Bronchial epithelial cell (primary cell): ENCODE results near the gene SEMA7A. TPM values are rescaled to one million over a fixed set of nuclear protein-coding genes. Genes with fewer than 3 reads are reported as not detected.
A peak's percentile ranks its signal among the peaks of the same experiment; 100 is the strongest.
"Not testable (repeated sequence)": the region's sequence is repeated elsewhere in the genome, so short reads cannot be mapped to it uniquely, and the experiment has no call there.

Source experiments
- DNase-seq: peaks from one replicate; pipeline ENCODE4 v3.0.0-alpha.2; 2010; ENCODE audit warnings: low read depth
- FAIRE-seq: peaks from 2 replicates; lab custom pipeline; 2011; peaks lifted over from hg19 to GRCh38; lab: Jason Lieb, UNC
- H3K27me3 ChIP-seq: 2 replicates; pipeline ENCODE4 v1.5.1; 2011; ENCODE audit warnings: low read length; ENCODE audit not compliant: control insufficient read depth, insufficient read depth
- H3K36me3 ChIP-seq: 2 replicates; pipeline ENCODE4 v1.5.1; 2011; ENCODE audit warnings: low read length; ENCODE audit not compliant: control insufficient read depth, insufficient read depth
- H3K4me3 ChIP-seq: 2 replicates; pipeline ENCODE4 v1.5.1; 2011; ENCODE audit warnings: mild to moderate bottlenecking, low read depth, low read length, control low read depth
- total RNA-seq: library from RNA; depleted of rRNA; stranded (reverse); fragments of >200 nt; gene quantifications from 2 replicates; pipeline ENCODE4 v1.2.1, GENCODE V29; 2014
- TF ChIP-seq, protein P1 (sequence below): IDR thresholded peaks from 2 replicates; pipeline ENCODE4 v1.5.1; 2011; ENCODE audit warnings: mild to moderate bottlenecking, moderate library complexity, low read length, control low read depth, inconsistent platforms; ENCODE audit not compliant: insufficient read depth, severe bottlenecking

Gene SEMA7A, protein sequence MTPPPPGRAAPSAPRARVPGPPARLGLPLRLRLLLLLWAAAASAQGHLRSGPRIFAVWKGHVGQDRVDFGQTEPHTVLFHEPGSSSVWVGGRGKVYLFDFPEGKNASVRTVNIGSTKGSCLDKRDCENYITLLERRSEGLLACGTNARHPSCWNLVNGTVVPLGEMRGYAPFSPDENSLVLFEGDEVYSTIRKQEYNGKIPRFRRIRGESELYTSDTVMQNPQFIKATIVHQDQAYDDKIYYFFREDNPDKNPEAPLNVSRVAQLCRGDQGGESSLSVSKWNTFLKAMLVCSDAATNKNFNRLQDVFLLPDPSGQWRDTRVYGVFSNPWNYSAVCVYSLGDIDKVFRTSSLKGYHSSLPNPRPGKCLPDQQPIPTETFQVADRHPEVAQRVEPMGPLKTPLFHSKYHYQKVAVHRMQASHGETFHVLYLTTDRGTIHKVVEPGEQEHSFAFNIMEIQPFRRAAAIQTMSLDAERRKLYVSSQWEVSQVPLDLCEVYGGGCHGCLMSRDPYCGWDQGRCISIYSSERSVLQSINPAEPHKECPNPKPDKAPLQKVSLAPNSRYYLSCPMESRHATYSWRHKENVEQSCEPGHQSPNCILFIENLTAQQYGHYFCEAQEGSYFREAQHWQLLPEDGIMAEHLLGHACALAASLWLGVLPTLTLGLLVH
- 4.0 and 5.3 TPM in 2 replicates for total RNA-seq

DNA sequence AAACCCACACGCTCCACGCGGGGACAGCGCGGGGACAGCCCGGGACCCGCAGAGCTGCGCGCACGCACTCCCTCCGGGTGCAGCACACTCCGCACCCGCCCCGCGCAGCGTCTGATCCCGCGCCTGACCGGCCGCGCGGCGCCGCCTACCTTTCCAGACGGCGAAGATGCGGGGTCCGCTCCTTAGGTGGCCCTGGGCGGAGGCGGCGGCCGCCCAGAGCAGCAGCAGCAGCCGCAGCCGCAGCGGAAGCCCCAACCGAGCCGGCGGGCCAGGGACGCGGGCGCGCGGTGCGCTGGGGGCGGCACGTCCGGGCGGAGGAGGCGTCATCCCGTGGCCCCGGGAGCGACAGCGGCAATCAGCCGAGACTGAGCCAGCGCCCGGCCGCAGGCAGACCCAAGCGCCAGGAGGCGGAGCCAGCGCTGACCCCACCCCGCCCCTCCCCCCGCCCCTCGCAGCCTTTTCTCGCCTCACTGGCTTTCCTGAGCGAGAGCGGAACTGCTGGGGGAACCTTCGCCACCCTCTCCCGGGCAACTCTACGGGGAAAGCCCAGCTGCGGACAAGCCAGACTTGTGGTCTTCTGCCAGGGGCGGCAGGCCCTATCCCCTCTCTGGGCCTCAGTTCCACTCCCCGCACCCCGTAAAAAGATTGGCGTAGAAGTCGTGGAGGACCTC is at the start of gene SEMA7A:
Gene SEMA7A, minus strand, starts transcription at position 367 of the 671 bp plus-strand sequence. Its CDS starts 40 bp downstream, at position 327.
- TF ChIP-seq, protein P1, sequence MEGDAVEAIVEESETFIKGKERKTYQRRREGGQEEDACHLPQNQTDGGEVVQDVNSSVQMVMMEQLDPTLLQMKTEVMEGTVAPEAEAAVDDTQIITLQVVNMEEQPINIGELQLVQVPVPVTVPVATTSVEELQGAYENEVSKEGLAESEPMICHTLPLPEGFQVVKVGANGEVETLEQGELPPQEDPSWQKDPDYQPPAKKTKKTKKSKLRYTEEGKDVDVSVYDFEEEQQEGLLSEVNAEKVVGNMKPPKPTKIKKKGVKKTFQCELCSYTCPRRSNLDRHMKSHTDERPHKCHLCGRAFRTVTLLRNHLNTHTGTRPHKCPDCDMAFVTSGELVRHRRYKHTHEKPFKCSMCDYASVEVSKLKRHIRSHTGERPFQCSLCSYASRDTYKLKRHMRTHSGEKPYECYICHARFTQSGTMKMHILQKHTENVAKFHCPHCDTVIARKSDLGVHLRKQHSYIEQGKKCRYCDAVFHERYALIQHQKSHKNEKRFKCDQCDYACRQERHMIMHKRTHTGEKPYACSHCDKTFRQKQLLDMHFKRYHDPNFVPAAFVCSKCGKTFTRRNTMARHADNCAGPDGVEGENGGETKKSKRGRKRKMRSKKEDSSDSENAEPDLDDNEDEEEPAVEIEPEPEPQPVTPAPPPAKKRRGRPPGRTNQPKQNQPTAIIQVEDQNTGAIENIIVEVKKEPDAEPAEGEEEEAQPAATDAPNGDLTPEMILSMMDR, result no peak
- Histone ChIP-seq H3K27me3 (no peaks in the 10 kb centered on the region), H3K4me3 (peak within 1 kb of the TSS; percentile 73), H3K36me3 (no peaks in the 10 kb centered on the region)
- no peak for FAIRE-seq
- peak; percentile 64 for DNase-seq

DNA sequence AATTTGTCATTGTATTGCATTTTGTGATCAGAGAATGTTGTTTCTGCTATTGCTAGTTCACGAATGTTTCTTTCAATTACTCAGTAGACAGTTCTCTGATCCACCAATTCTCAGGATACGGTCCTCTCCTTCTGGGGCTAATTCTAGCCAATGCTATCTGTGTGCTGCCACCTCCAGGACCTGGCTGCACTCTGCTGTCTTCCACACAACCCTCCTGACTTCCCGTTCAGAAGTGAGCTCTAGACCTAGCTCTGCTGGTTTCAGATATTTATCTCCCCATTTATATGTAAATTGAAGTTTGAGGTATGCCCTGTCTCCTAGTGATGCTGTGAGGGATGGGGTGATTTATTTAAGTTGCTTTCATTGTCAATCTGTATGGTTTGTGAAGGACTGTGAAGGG is 48.9 kb upstream of the SEMA7A start:
- Histone ChIP-seq H3K36me3 (peaks cover 1% of the 10 kb centered on the region), H3K27me3 (no peaks in the 10 kb centered on the region), H3K4me3 (no peak overlapping the region)
- TF ChIP-seq, protein P1, result no peak
- FAIRE-seq, result no peak
- DNase-seq, result no peak

DNA sequence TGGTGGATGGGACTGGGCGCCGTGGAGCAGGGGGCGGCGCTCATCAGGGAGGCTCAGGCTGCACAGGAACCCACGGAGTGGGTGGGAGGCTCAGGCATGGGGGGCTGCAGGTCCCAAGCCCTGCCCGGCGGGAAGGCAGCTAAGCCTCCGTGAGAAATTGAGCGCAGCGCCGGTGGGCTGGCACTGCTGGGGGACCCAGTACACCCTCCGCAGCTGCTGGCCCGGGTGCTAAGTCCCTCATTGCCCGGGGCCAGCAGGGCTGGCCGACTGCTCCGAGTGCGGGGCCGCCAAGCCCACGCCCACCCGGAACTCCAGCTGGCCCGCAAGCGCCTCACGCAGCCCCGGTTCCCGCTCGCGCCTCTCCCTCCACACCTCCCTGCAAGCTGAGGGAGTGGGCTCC is 46.6 kb upstream of the SEMA7A start:
- H3K36me3 ChIP-seq, FAIRE-seq, DNase-seq, H3K4me3 ChIP-seq, H3K27me3 ChIP-seq: not testable (repeated sequence)

DNA sequence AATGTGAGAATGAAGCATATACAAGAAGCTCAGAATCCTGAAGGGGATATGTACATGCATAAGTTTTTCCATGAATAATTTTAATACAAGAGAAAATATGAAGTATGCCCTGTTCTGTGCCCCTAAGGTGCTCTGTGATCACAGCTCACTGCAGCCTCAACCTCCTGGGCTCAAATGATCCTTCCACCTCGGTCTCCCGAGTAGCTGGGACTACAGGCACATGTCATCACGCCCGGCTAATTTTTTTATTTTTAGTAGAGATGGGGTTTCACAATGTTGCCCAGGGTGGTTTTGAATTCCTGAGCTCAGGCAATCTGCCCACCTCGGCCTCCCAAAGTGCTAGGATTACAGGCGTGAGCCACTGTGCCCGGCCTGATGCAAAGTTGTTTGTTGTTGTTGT is 37.9 kb upstream of the SEMA7A start:
- not testable (repeated sequence) for H3K4me3 ChIP-seq, DNase-seq, H3K36me3 ChIP-seq, H3K27me3 ChIP-seq, FAIRE-seq

DNA sequence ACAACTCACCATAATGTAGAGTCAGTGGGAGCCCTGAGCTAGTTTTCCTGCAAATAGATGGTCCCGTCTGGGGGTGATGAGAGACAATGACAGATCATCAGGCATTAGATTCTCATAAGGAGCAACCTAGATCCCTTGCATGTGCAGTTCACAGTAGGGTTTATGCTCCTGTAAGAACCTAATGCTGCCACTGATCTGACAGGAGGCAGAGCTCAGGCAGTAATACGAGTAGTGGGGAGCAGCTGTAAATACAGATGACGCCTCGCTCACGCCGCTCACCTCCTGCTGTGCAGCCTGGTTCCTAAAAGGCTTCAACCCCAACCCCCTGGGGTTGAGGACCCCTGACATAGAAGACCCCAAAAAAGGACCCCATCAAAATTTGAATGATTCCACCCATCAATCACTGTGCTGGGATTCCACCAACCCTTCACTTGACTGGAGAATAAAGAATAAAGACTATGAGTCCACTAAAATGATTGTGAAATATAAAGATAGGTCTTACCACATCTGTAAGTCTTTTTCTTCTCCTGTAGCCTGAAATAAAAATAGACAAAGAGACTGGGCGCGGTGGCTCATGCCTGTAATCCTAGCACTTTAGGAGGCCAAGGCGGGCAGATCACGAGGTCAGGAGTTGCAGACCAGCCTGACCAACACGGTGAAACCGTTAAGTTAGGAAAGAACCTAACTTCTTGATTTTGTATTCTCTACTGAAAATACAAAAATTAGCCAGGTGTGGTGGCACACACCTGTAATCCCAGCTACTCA is 37.1 kb upstream of the SEMA7A start:
- FAIRE-seq, result no peak
- no peak for DNase-seq
- Histone ChIP-seq H3K4me3 (no peak overlapping the region), H3K27me3 (no peaks in the 10 kb centered on the region), H3K36me3 (no peaks in the 10 kb centered on the region)
- TF ChIP-seq, protein P1, result no peak

DNA sequence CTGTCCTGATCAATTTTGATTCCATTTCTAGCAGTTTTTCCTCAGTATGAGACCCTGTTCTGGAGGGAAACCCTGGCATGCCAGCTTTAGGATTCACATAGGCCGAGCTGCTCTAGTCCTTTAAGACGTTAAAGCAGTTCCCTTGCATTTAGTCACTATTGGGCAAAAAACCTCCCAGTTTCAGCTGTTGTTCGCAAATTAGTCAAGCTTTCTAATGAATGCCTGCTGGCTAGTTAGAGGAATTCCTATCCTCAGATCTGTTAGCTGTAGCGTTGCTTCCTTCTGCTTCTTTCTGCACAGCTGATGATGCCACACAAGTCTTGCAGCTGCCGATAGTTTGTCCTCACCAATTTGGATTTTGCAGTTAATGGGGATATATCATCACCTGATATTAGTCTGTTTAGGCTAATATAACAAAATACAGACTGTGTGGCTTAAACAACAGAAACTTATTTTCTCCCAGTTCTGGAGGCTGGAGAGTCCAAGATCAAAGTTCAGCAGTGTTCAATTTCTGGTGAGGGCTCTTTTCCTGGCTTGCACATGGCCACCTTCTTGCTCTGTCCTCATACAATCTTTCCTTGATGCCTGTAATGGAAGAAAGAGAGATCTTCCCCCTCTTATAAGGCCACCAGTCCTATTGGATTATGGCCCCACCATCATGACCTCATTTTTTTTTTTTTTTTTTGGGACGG is 34.7 kb upstream of the SEMA7A start:
- TF ChIP-seq, protein P1, result no peak
- DNase-seq, result no peak
- Histone ChIP-seq H3K36me3 (no peaks in the 10 kb centered on the region), H3K27me3 (no peaks in the 10 kb centered on the region), H3K4me3 (no peak overlapping the region)
- FAIRE-seq, result no peak
